Vagina (tissue), 2 donors: ENCODE measurements around the gene SH3GL2. TPM values are rescaled to one million over a fixed set of nuclear protein-coding genes. Genes with fewer than 3 reads are reported as not detected.

Experiments used
- DNase-seq, 2 donors: peaks; one replicate each; pipeline ENCODE4 v3.0.0-alpha.2; 2017; ENCODE audit errors: extremely low spot score in 2 of 2
- H3K27ac ChIP-seq: fragments of 200-600 bp; sonication (generic); one replicate; pipeline ENCODE4 v1.5.1; 2019
- H3K27me3 ChIP-seq: fragments of 200-600 bp; sonication (generic); one replicate; pipeline ENCODE4 v1.5.1; 2019
- H3K36me3 ChIP-seq, 2 donors: fragments of 200-600 bp; sonication (generic); one replicate each; pipeline ENCODE4 v1.5.1; 2017 to 2019
- H3K4me1 ChIP-seq: fragments of 200-600 bp; sonication (generic); one replicate; pipeline ENCODE4 v1.5.1; 2019
- H3K4me3 ChIP-seq, 2 donors: fragments of 200-600 bp; sonication (generic); 1 replicate in 1 of 2; 2 replicates in 1 of 2; pipeline ENCODE4 v1.5.1; 2016 to 2019
- H3K9me3 ChIP-seq: fragments of 200-600 bp; sonication (generic); one replicate; pipeline ENCODE4 v1.5.1; 2019
- POLR2A ChIP-seq, 2 donors: fragments of 450-650 bp; IDR thresholded peaks; one replicate each; pipeline ENCODE4 v1.6.1; 2017; ENCODE audit warnings: antibody characterized with exemption in 2 of 2, mild to moderate bottlenecking in 2 of 2, moderate library complexity in 2 of 2
- POLR2AphosphoS5 ChIP-seq, 2 donors: sonication (generic); formaldehyde crosslinking; IDR thresholded peaks; one replicate each; pipeline ENCODE4 v1.9.0; 2017; ENCODE audit warnings: antibody characterized with exemption in 2 of 2, mild to moderate bottlenecking in 2 of 2, low read depth in 1 of 2; ENCODE audit not compliant: insufficient read depth in 1 of 2
- intact Hi-C: fragments of 100-400 bp; cut with DNase I; formaldehyde crosslinking; loops from one replicate; pipeline ENCODE4 v1.15.1; 2023
- total RNA-seq: library from RNA; depleted of rRNA; stranded (reverse); fragments of >200 nt; gene quantifications from one replicate; pipeline ENCODE4 v1.2.3, GENCODE V29; 2016
- TF ChIP-seq, protein P1 (sequence below), 3 experiments: fragments of 450-650 bp in 2 of 3; fragments of 200-600 bp in 1 of 3; sonication (generic) in 1 of 3; IDR thresholded peaks; one replicate each; pipeline ENCODE4 v1.5.1; 2017 to 2019; ENCODE audit warnings: antibody characterized with exemption in 3 of 3, mild to moderate bottlenecking in 2 of 3, moderate library complexity in 2 of 3

Gene SH3GL2
- total RNA-seq, 1 donor from 2014 or later = not detected

DNA sequence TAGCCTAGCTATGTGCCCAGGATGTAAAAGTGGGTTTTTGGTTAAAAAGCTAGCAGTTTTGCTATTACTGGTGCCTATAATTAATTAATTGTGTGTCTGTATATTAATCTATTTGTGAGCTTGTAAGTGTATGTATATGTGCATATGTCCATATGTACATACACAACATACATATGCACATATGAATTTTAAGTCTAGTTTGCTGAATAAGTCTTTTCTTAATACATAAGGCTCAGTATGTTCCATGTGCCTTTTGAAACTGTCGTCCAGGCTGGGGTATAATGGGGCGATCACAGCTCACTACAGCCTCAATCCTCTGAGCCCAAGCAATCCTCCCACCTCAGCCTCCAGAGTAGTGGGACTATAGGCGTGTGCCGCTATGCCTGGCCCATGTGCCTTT lies 10.1 kb downstream of the SH3GL2 start:
- Histone ChIP-seq H3K9me3 (no peaks in the 10 kb centered on the region), H3K27me3 (no peaks in the 10 kb centered on the region), H3K4me1 (no peaks in the 10 kb centered on the region), H3K36me3 (no peaks in the 10 kb centered on the region), H3K27ac (no peak overlapping the region), H3K4me3 (no peak overlapping the region)
- TF ChIP-seq POLR2AphosphoS5 (IDR thresholded peaks at IDR 0.05; ENCODE audit: insufficient read depth in 1 of 2, low read depth in 1 of 2) (no peak), POLR2A (IDR thresholded peaks at IDR 0.05) (no peak)
- TF ChIP-seq, protein P1, sequence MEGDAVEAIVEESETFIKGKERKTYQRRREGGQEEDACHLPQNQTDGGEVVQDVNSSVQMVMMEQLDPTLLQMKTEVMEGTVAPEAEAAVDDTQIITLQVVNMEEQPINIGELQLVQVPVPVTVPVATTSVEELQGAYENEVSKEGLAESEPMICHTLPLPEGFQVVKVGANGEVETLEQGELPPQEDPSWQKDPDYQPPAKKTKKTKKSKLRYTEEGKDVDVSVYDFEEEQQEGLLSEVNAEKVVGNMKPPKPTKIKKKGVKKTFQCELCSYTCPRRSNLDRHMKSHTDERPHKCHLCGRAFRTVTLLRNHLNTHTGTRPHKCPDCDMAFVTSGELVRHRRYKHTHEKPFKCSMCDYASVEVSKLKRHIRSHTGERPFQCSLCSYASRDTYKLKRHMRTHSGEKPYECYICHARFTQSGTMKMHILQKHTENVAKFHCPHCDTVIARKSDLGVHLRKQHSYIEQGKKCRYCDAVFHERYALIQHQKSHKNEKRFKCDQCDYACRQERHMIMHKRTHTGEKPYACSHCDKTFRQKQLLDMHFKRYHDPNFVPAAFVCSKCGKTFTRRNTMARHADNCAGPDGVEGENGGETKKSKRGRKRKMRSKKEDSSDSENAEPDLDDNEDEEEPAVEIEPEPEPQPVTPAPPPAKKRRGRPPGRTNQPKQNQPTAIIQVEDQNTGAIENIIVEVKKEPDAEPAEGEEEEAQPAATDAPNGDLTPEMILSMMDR (IDR thresholded peaks at IDR 0.05) = no peak
- no peak for DNase-seq
- intact Hi-C loops = no loop called here

GRCh38 chr9:17589771-17590170 lies 10.9 kb downstream of the SH3GL2 start:
- intact Hi-C loops = no loop called here
- H3K9me3 ChIP-seq = no peaks in the 10 kb centered on the region
- H3K27me3 ChIP-seq = no peaks in the 10 kb centered on the region
- H3K4me1 ChIP-seq = no peaks in the 10 kb centered on the region
- TF ChIP-seq POLR2AphosphoS5 (IDR thresholded peaks at IDR 0.05; ENCODE audit: insufficient read depth in 1 of 2, low read depth in 1 of 2) (no peak), POLR2A (IDR thresholded peaks at IDR 0.05) (no peak)
- TF ChIP-seq, protein P1 (IDR thresholded peaks at IDR 0.05) = no peak
- no peak overlapping the region for H3K4me3 ChIP-seq
- H3K27ac ChIP-seq = no peak overlapping the region
- DNase-seq = no peak
- no peaks in the 10 kb centered on the region for H3K36me3 ChIP-seq

DNA sequence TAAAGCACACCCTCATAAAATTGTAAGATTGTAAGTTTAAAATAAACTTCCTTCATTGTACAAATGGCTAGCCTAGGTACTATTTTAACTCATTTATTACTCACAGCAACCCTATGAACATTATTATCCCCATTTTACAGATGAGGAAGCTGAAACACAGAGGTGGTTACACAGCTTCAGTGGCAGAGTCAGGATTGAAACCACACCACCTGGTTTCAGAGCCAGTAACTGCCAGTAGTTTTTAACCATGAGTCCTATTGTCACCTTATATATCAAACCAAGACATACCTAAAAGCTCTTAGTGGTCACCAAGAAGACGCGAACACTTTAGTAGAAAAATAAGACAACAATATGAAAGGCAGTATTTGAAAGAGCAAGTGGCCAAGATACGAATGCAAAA lies 16.1 kb downstream of the SH3GL2 start:
- intact Hi-C loops = no loop called here
- no peak overlapping the region for H3K4me3 ChIP-seq
- DNase-seq = no peak

GRCh38 chr9:17597977-17598376 lies 19.1 kb downstream of the SH3GL2 start:
- Histone ChIP-seq H3K27me3 (no peaks in the 10 kb centered on the region), H3K36me3 (no peaks in the 10 kb centered on the region), H3K4me1 (no peaks in the 10 kb centered on the region), H3K27ac (no peak overlapping the region), H3K4me3 (no peak overlapping the region), H3K9me3 (no peaks in the 10 kb centered on the region)
- DNase-seq = no peak
- intact Hi-C loops = no loop called here
- no peak for TF ChIP-seq POLR2A (IDR thresholded peaks at IDR 0.05)
- no peak for TF ChIP-seq POLR2AphosphoS5 (IDR thresholded peaks at IDR 0.05; ENCODE audit: insufficient read depth in 1 of 2, low read depth in 1 of 2)
- TF ChIP-seq, protein P1 (IDR thresholded peaks at IDR 0.05) = no peak

More for the DNA sequence above, 16.1 kb downstream of the SH3GL2 start:
- TF ChIP-seq POLR2A (IDR thresholded peaks at IDR 0.05) (no peak), POLR2AphosphoS5 (IDR thresholded peaks at IDR 0.05; ENCODE audit: insufficient read depth in 1 of 2, low read depth in 1 of 2) (no peak)
- TF ChIP-seq, protein P1 (IDR thresholded peaks at IDR 0.05) = no peak
- Histone ChIP-seq H3K27me3 (no peaks in the 10 kb centered on the region), H3K36me3 (no peaks in the 10 kb centered on the region), H3K4me1 (no peaks in the 10 kb centered on the region), H3K9me3 (no peaks in the 10 kb centered on the region), H3K27ac (no peak overlapping the region)

DNA sequence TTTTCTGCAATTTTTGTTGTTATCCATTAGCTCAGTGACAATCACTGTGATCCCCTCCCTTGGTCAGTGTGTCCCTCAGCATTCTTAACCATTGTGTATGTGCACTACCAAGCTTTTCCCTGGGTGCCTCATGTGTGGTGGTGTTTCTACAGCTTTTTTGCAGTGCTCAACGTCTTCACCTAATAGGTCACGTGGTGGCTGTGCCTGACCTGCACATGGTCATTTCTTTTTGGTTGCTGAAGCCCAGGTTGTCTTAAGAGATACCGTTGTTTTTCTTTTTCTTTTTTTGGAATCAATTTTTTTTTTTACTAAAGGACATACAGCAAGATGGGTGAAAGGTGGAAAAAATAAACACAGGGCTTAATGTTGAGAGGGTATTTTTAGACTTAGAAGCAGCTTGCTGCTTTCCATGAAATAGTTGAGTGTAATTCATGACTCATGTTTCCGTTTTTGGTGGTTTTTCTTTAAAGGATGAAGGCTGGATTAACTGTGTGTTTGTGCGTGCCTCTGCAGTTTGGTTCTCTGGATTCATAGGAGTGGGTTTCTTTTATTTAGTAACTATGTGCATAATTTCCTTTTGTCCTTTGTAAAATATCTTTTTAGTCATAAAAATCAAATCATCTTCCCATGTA lies 22.2 kb downstream of the SH3GL2 start:
- no peak overlapping the region for H3K4me3 ChIP-seq

More for the DNA sequence above, 22.2 kb downstream of the SH3GL2 start:
- Histone ChIP-seq H3K9me3 (no peaks in the 10 kb centered on the region), H3K27me3 (no peaks in the 10 kb centered on the region), H3K27ac (no peak overlapping the region), H3K4me1 (no peaks in the 10 kb centered on the region), H3K36me3 (no peaks in the 10 kb centered on the region)
- intact Hi-C loops = no loop called here
- no peak for DNase-seq
- no peak for TF ChIP-seq POLR2AphosphoS5 (IDR thresholded peaks at IDR 0.05; ENCODE audit: insufficient read depth in 1 of 2, low read depth in 1 of 2)
- no peak for TF ChIP-seq POLR2A (IDR thresholded peaks at IDR 0.05)
- TF ChIP-seq, protein P1 (IDR thresholded peaks at IDR 0.05) = no peak
